HFFc6 (cell line): ENCODE measurements around the gene GSX2. TPM values are rescaled to one million over a fixed set of nuclear protein-coding genes. Genes with fewer than 3 reads are reported as not detected.
A peak's percentile ranks its signal among the peaks of the same experiment; 100 is the strongest.

Experiments used
- DNase-seq: peaks from one replicate; pipeline ENCODE4 v3.0.0-alpha.2; 2018
- H3K27ac Mint-ChIP-seq: 2 replicates; pipeline ENCODE4 v1.8.0; 2020; ENCODE audit warnings: mild to moderate bottlenecking, mixed read lengths
- H3K27me3 Mint-ChIP-seq: 2 replicates; pipeline ENCODE4 v1.8.0; 2021; ENCODE audit warnings: mild to moderate bottlenecking, moderate library complexity, mixed read lengths; ENCODE audit not compliant: insufficient read depth
- H3K36me3 Mint-ChIP-seq: 2 replicates; pipeline ENCODE4 v1.8.0; 2021; ENCODE audit warnings: low read depth, mixed read lengths
- H3K4me1 Mint-ChIP-seq: 2 replicates; pipeline ENCODE4 v1.8.0; 2020; ENCODE audit warnings: low read depth, mixed read lengths
- H3K4me3 Mint-ChIP-seq: 2 replicates; pipeline ENCODE4 v1.8.0; 2020; ENCODE audit warnings: mild to moderate bottlenecking, moderate library complexity, mixed read lengths
- H3K9me3 Mint-ChIP-seq: 2 replicates; pipeline ENCODE4 v1.8.0; 2020; ENCODE audit warnings: mild to moderate bottlenecking, mixed read lengths
- CTCF ChIP-seq: fragments of 200-600 bp; sonication (generic); IDR thresholded peaks from 2 replicates; pipeline ENCODE4 v1.5.0; 2021; ENCODE audit warnings: antibody characterized with exemption, mild to moderate bottlenecking
- total RNA-seq, 6 experiments: library from RNA; stranded (reverse); fragmentation: NEBNext Ultra II Directional; extraction: Animal tissue kit (Norgen Biotek cat#: 25700); gene quantifications; 2 replicates in 1 of 6; 3 replicates in 5 of 6; pipeline ENCODE4 v1.2.3, GENCODE V29; 2021

GSX2 gene
- total RNA-seq, 6 experiments from 2014 or later = not detected

GRCh38 chr4:54067166-54067565, 32.8 kb upstream of the GSX2 start:
- H3K4me1 Mint-ChIP-seq = peaks cover 37% of the 10 kb centered on the region
- H3K36me3 Mint-ChIP-seq = peaks cover 10% of the 10 kb centered on the region
- no peaks in the 10 kb centered on the region for H3K9me3 Mint-ChIP-seq
- peak; percentile 69 for DNase-seq
- H3K4me3 Mint-ChIP-seq = peak overlapping the region; percentile 49
- H3K27me3 Mint-ChIP-seq = no peaks in the 10 kb centered on the region; the same call in 1 of the 2 replicates
- peak overlapping the region; percentile 81 for H3K27ac Mint-ChIP-seq
- TF ChIP-seq CTCF = no peak

GRCh38 chr4:54073271-54073880, 26.6 kb upstream of the GSX2 start:
- Mint-ChIP-seq H3K9me3 (no peaks in the 10 kb centered on the region), H3K27ac (peak overlapping the region; percentile 42), H3K4me1 (peaks cover 53% of the 10 kb centered on the region), H3K27me3 (no peaks in the 10 kb centered on the region), H3K4me3 (no peak overlapping the region), H3K36me3 (no peaks in the 10 kb centered on the region)
- DNase-seq = peak; percentile 42
- TF ChIP-seq CTCF = no peak

GRCh38 chr4:54074381-54074780, 25.6 kb upstream of the GSX2 start:
- Mint-ChIP-seq H3K4me1 (peaks cover 54% of the 10 kb centered on the region), H3K9me3 (no peaks in the 10 kb centered on the region), H3K4me3 (no peak overlapping the region), H3K36me3 (no peaks in the 10 kb centered on the region), H3K27me3 (no peaks in the 10 kb centered on the region), H3K27ac (no peak overlapping the region; the same call in 1 of the 2 replicates)
- DNase-seq = no peak
- no peak for TF ChIP-seq CTCF

- no peaks in the 10 kb centered on the region for H3K27me3 Mint-ChIP-seq
- no peaks in the 10 kb centered on the region for H3K36me3 Mint-ChIP-seq
- H3K4me1 Mint-ChIP-seq = peaks cover 61% of the 10 kb centered on the region
- H3K4me3 Mint-ChIP-seq = peak overlapping the region; percentile 50
- H3K9me3 Mint-ChIP-seq = no peaks in the 10 kb centered on the region
- no peak for TF ChIP-seq CTCF
- H3K27ac Mint-ChIP-seq = peak overlapping the region; percentile 74
- DNase-seq = no peak
Observed at GRCh38 chr4:54076673-54077072, 23.3 kb upstream of the GSX2 start.

GRCh38 chr4:54077812-54078211, 22.2 kb upstream of the GSX2 start:
- no peak for TF ChIP-seq CTCF
- peak overlapping the region; percentile 50; the same call in 1 of the 2 replicates for H3K4me3 Mint-ChIP-seq
- no peaks in the 10 kb centered on the region for H3K36me3 Mint-ChIP-seq
- peaks cover 72% of the 10 kb centered on the region for H3K4me1 Mint-ChIP-seq
- H3K27ac Mint-ChIP-seq = peak overlapping the region; percentile 74
- H3K9me3 Mint-ChIP-seq = no peaks in the 10 kb centered on the region
- no peaks in the 10 kb centered on the region for H3K27me3 Mint-ChIP-seq
- no peak for DNase-seq
